ENCODE results near the gene FLT1. TPM values are rescaled to one million over a fixed set of nuclear protein-coding genes. Genes with fewer than 3 reads are reported as not detected.

The FLT1 gene
- total RNA-seq, 1 donor from 2014 or later, result not detected

GRCh38 chr13:28324181-28324789, 170.6 kb downstream of the FLT1 start:
- TF ChIP-seq CTCF (conservative IDR thresholded peaks at IDR 0.05), result peak; percentile 81
- Mint-ChIP-seq H3K27ac (ENCODE audit: unreplicated experiment) (no peak overlapping the region), H3K36me3 (ENCODE audit: low read depth) (no peaks in the 10 kb centered on the region), H3K4me1 (no peaks in the 10 kb centered on the region), H3K9me3 (no peaks in the 10 kb centered on the region), H3K27me3 (ENCODE audit: low read depth) (no peaks in the 10 kb centered on the region), H3K4me3 (no peak overlapping the region)
- DNase-seq (ENCODE audit: low read depth, low spot score), result peak; percentile 61

- H3K9me3 Mint-ChIP-seq, result no peaks in the 10 kb centered on the region
- no peak for DNase-seq (ENCODE audit: low read depth, low spot score)
- no peak for TF ChIP-seq CTCF (conservative IDR thresholded peaks at IDR 0.05)
- H3K4me1 Mint-ChIP-seq, result no peaks in the 10 kb centered on the region
- no peak overlapping the region for H3K4me3 Mint-ChIP-seq
- H3K27me3 Mint-ChIP-seq (ENCODE audit: low read depth), result no peaks in the 10 kb centered on the region
- no peaks in the 10 kb centered on the region for H3K36me3 Mint-ChIP-seq (ENCODE audit: low read depth)
- H3K27ac Mint-ChIP-seq (ENCODE audit: unreplicated experiment), result no peak overlapping the region
Measured at GRCh38 chr13:28322256-28322905, 172.5 kb downstream of the FLT1 start.

GRCh38 chr13:28321756-28322155, 173.2 kb downstream of the FLT1 start:
- Mint-ChIP-seq H3K4me3 (no peak overlapping the region), H3K27me3 (ENCODE audit: low read depth) (no peaks in the 10 kb centered on the region), H3K27ac (ENCODE audit: unreplicated experiment) (no peak overlapping the region), H3K36me3 (ENCODE audit: low read depth) (no peaks in the 10 kb centered on the region), H3K9me3 (no peaks in the 10 kb centered on the region), H3K4me1 (no peaks in the 10 kb centered on the region)
- no peak for TF ChIP-seq CTCF (conservative IDR thresholded peaks at IDR 0.05)
- no peak for DNase-seq (ENCODE audit: low read depth, low spot score)

GRCh38 chr13:28320884-28321574, 173.9 kb downstream of the FLT1 start:
- Mint-ChIP-seq H3K4me1 (peaks cover 3% of the 10 kb centered on the region), H3K27me3 (ENCODE audit: low read depth) (no peaks in the 10 kb centered on the region)

GRCh38 chr13:28320209-28320608, 174.7 kb downstream of the FLT1 start:
- TF ChIP-seq CTCF (conservative IDR thresholded peaks at IDR 0.05), result no peak
- H3K4me1 Mint-ChIP-seq, result peaks cover 8% of the 10 kb centered on the region
- no peak overlapping the region for H3K4me3 Mint-ChIP-seq
- H3K27ac Mint-ChIP-seq (ENCODE audit: unreplicated experiment), result no peak overlapping the region
- no peaks in the 10 kb centered on the region for H3K36me3 Mint-ChIP-seq (ENCODE audit: low read depth)
- DNase-seq (ENCODE audit: low read depth, low spot score), result no peak
- no peaks in the 10 kb centered on the region for H3K27me3 Mint-ChIP-seq (ENCODE audit: low read depth)
- no peaks in the 10 kb centered on the region for H3K9me3 Mint-ChIP-seq

More at GRCh38 chr13:28320884-28321574, 173.9 kb downstream of the FLT1 start:
- Mint-ChIP-seq H3K36me3 (ENCODE audit: low read depth) (no peaks in the 10 kb centered on the region), H3K4me3 (no peak overlapping the region), H3K27ac (ENCODE audit: unreplicated experiment) (no peak overlapping the region), H3K9me3 (no peaks in the 10 kb centered on the region)
- TF ChIP-seq CTCF (conservative IDR thresholded peaks at IDR 0.05), result no peak
- DNase-seq (ENCODE audit: low read depth, low spot score), result no peak

All from neural crest cell (in vitro differentiated cells).